Stimulated activated CD8-positive, alpha-beta memory T cell treated with anti-CD3 and anti-CD28 coated beads, Interleukin-4, amount 100 ng/mL, for 1 hour (primary cell): Measurements from ENCODE around the gene OR2T1.
"Not testable (repeated sequence)": the region's sequence is repeated elsewhere in the genome, so short reads cannot be mapped to it uniquely, and the experiment has no call there.

ENCODE experiments used
- DNase-seq, 2 donors: peaks; one replicate each; pipeline ENCODE4 v3.0.0-alpha.2; 2020; ENCODE audit warnings: low read depth in 2 of 2, low spot score in 1 of 2

OR2T1 gene

GRCh38 chr1:248434913-248435312 lies 32.1 kb downstream of the OR2T1 start:
- DNase-seq: not testable (repeated sequence)

DNA sequence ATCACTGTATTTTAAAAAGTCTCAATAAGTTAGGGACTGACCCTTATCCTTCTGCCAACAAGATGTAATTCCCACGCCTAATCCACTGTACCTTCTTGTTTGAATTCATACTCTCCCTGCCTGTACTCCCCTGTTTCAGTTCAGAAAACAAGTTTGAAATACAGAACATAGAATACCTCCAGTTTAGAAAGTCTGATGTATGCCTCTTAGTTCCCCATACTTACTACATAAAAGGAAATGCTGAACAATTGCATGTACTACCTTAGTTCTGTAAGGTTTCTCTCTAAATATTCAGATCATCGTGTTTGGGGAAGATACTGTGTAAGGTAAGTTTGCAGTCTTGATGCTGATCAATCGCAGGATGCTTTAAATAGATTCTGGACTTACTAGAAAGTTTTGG lies 33.5 kb downstream of the OR2T1 start:
- not testable (repeated sequence) for DNase-seq

DNA sequence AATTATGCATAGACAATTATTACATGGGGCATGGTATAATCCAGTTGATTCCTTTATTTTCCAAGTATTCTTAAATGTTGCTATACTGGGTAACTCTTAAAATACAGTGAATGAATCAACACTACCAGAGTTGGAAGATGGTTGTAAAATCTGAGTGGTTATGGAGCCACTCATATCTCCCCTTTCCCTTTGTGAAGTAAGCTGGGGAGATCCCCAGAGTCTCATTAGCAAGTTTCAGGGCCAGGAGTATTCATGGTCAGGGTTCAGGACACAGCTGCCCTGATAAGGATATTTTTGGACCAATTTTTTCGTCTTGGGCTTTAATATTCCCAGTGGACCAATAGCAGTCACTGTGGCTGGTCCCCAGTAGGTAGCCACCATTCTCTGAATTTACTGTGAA lies 35.8 kb downstream of the OR2T1 start:
- DNase-seq: not testable (repeated sequence)

DNA sequence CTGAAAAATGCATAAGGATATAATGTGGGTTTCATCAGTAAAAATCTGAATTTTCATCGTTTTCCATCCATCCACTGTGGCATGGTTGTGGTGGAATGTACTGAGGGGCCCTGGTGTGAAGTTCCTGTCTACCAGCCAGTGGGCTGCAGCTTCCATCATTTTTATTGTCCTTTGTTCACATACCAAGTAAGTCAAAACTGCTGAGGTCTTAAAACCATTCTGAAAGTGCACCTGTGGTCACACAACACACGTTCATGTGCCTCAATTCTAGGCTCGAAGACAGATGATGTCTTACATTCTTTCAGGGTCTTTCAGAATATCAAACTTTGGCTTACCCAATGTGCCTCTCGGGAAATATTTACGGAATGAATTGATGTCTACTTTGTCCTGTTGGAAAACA lies 36.4 kb downstream of the OR2T1 start:
- not testable (repeated sequence) for DNase-seq

DNA sequence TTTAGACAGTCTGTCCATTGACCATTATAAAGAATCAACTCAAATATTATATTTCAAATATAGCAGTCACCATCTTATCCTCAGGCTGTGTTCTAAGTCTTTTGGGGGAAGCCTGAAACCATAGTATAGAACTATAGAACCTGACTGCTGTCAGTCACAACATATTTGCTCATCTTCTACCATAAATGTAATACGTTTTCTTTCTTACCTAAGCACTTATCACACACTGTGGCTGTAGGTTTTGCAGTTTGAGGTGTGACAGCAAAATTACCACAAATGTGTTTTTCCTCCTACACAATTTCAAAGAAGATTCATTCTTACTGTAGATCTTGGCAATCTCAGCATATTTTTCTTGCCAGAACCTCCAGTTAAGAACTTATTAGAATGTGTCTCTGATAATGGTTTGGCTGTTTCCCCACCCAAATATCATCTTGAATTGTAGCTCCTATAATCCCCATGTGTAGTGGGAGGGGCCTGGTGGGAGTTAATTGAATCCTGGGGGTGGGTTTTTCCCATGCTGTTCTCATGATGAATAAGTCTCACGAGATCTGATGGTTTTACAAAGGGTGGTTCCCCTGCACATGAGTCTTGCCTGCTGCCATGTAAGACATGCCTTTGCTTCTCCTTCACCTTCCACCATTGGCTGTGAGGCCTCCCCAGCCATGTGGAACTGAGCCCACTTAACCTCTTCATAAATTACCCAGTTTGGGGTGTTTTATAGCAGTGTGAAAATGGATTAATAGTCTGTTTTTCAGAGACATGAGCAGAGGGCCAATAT lies 39.8 kb downstream of the OR2T1 start:
- DNase-seq: not testable (repeated sequence)

DNA sequence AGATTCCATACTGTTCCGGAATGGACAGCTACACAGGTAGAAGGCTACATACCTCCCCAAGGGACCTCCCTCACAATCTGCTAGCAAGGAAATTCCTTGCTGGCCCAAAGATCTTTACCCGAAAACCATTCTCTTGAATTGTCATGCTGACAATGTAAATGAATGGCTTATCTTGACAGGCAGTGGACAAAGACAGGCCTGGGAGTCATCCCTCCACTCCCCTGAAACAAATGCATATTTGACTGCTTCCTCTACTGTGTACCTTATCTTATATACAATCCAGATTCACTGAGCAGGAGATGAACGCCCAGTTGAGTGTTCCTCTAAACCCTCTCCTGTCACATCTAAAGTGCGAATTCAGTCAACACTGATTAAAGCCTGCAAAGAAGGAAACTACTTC lies 41.8 kb downstream of the OR2T1 start:
- DNase-seq: not testable (repeated sequence)

DNA sequence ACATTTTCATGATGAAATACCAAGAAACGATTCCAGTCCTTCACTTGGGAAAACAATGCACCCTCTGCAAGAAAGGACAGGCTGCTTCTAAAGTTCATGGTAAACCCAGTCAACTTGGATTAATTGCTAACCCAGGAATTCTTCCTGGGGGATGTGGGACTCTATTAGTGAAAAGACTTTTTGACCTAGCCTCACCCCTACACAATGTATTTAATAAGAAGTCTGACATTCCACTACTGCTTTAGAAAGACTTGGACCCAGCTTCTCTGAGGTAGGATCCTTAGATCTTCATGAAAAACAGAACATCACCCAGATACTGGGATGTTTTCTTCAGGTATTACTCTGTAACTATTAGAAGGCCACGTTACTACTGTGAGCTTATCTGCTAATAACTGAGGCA lies 42.6 kb downstream of the OR2T1 start, which contains the start of gene OR2T2:
TSS of gene OR2T2 (plus strand) at position 239 of the 400 bp plus-strand sequence. CDS start 7,161 bp downstream, outside the sequence.
- not testable (repeated sequence) for DNase-seq

DNA sequence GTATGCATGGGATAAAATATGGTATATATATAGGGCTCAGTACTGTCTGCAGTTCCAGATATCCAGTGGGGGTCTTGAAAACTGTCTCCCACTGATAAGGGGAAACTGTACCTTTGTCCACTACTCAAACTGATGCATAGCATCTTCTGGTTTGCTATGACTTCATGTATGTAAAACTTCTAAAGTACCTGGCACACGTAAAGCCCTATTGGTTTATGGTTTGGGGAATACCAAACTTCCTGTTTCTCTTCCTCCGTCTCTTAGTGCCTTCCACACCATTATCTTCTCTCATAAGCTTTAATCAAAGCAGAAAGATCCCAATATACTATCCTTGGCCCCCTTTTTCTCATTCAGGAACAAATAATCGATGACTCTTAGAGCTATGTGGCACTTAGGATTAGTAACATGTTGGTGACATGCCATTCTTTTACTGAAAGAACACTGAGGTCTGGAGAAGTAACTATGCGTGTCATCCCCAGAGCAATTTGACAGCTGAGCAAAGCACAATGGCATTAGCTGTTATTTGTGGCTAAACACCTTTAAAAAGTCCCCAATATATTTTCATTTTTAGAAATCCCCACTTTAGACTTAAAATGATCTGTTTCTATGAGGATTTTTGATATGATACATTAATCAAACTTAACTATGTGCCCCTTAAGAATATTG lies 45.7 kb downstream of the OR2T1 start:
- DNase-seq: not testable (repeated sequence)

- DNase-seq: not testable (repeated sequence)
Measured at GRCh38 chr1:248449821-248450465, 47.1 kb downstream of the OR2T1 start.

- not testable (repeated sequence) for DNase-seq
Measured at GRCh38 chr1:248450466-248451145, 47.8 kb downstream of the OR2T1 start.

- not testable (repeated sequence) for DNase-seq
Measured at GRCh38 chr1:248453619-248454018, 50.8 kb downstream of the OR2T1 start.

DNA sequence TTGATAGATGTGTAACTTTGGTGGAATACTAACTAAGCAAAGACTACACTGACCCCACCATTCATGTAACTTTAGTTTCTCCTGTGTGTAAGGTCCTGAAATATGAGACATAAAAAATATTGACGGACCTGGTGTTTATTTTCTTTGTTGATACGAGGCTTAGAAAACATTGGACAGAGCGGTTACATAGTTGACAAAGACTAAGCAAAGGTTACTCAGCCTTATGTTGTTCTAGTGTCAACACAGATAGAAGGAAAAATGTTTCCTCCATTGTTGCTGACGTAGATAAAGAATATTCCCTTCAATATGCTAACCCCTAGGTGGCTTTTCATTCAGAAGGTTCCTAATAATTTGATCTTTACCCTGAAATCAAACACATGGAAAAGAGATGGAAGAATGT lies 52.2 kb downstream of the OR2T1 start:
- DNase-seq: not testable (repeated sequence)

GRCh38 chr1:248456635-248457034 lies 53.8 kb downstream of the OR2T1 start:
- DNase-seq: not testable (repeated sequence)
